Mucosa of rectum (tissue), 2 donors: ENCODE measurements around the gene MRPL55.

Experiments used
- H3K27ac ChIP-seq, 2 donors: one replicate each; pipeline ENCODE4 v1.7.0; 2013; ENCODE audit warnings: inconsistent platforms in 2 of 2, low read depth in 2 of 2, low read length in 2 of 2
- H3K27me3 ChIP-seq, 2 donors: one replicate each; pipeline ENCODE4 v1.7.0; 2013; ENCODE audit warnings: low read length in 2 of 2; ENCODE audit not compliant: control insufficient read depth in 2 of 2, insufficient read depth in 2 of 2
- H3K36me3 ChIP-seq, 2 donors: one replicate each; pipeline ENCODE4 v1.7.0; 2013; ENCODE audit warnings: low read length in 2 of 2; ENCODE audit not compliant: control insufficient read depth in 2 of 2, insufficient read depth in 2 of 2
- H3K4me1 ChIP-seq, 2 donors: one replicate each; pipeline ENCODE4 v1.7.0; 2013; ENCODE audit warnings: low read length in 2 of 2, mild to moderate bottlenecking in 1 of 2; ENCODE audit not compliant: control insufficient read depth in 2 of 2, insufficient read depth in 2 of 2
- H3K4me3 ChIP-seq, 2 donors: one replicate each; pipeline ENCODE4 v1.7.0; 2013; ENCODE audit warnings: low read length in 2 of 2
- H3K9ac ChIP-seq, 2 donors: one replicate each; pipeline ENCODE4 v1.7.0; 2013; ENCODE audit warnings: low read length in 2 of 2, low read depth in 1 of 2, mild to moderate bottlenecking in 1 of 2
- H3K9me3 ChIP-seq, 2 donors: one replicate each; pipeline ENCODE4 v1.7.0; 2013; ENCODE audit warnings: low read length in 2 of 2; ENCODE audit not compliant: control insufficient read depth in 2 of 2
- donor health status: healthy.
- donor health status: Normal muscosa, but diverticular disease.

MRPL55 gene

GRCh38 chr1:228063251-228064191 is 45.6 kb downstream of the MRPL55 start:
- Histone ChIP-seq H3K9ac (no peak overlapping the region), H3K27me3 (peaks cover 25% of the 10 kb centered on the region in 2 donors), H3K9me3 (no peaks in the 10 kb centered on the region), H3K4me1 (peaks cover 5 to 9% of the 10 kb centered on the region in 2 donors), H3K4me3 (no peak overlapping the region), H3K36me3 (no peaks in the 10 kb centered on the region), H3K27ac (no peak overlapping the region)

- Histone ChIP-seq H3K4me1 (peaks cover 5 to 9% of the 10 kb centered on the region in 2 donors), H3K27ac (no peak overlapping the region), H3K9ac (no peak overlapping the region), H3K9me3 (no peaks in the 10 kb centered on the region), H3K27me3 (peaks cover 27 to 30% of the 10 kb centered on the region in 2 donors), H3K36me3 (no peaks in the 10 kb centered on the region), H3K4me3 (no peak overlapping the region)
Observed at GRCh38 chr1:228062812-228063211, 46.3 kb downstream of the MRPL55 start.

GRCh38 chr1:228062085-228062791 is 46.9 kb downstream of the MRPL55 start:
- Histone ChIP-seq H3K36me3 (no peaks in the 10 kb centered on the region), H3K27me3 (peaks cover 26 to 27% of the 10 kb centered on the region in 2 donors), H3K9me3 (no peaks in the 10 kb centered on the region), H3K4me1 (peaks cover 5 to 9% of the 10 kb centered on the region in 2 donors), H3K27ac (no peak overlapping the region), H3K4me3 (no peak overlapping the region), H3K9ac (no peak overlapping the region)

GRCh38 chr1:228061411-228062084 is 47.6 kb downstream of the MRPL55 start:
- peaks cover 5 to 9% of the 10 kb centered on the region in 2 donors for H3K4me1 ChIP-seq
- no peaks in the 10 kb centered on the region for H3K9me3 ChIP-seq
- H3K4me3 ChIP-seq: no peak overlapping the region
- no peak overlapping the region for H3K9ac ChIP-seq
- H3K27me3 ChIP-seq: peaks cover 25 to 26% of the 10 kb centered on the region in 2 donors
- H3K27ac ChIP-seq: no peak overlapping the region
- H3K36me3 ChIP-seq: no peaks in the 10 kb centered on the region

GRCh38 chr1:228060458-228061190 is 48.5 kb downstream of the MRPL55 start:
- Histone ChIP-seq H3K4me3 (peak overlapping the region; percentile 58 to 69), H3K36me3 (no peaks in the 10 kb centered on the region), H3K27me3 (peaks cover 26 to 29% of the 10 kb centered on the region in 2 donors), H3K4me1 (peaks cover 5 to 9% of the 10 kb centered on the region in 2 donors), H3K9me3 (no peaks in the 10 kb centered on the region), H3K9ac (peak overlapping the region in 1 of 2 donors; percentile 75), H3K27ac (peak overlapping the region; percentile 17 to 71)

GRCh38 chr1:228059634-228060457 is 49.3 kb downstream of the MRPL55 start:
- Histone ChIP-seq H3K36me3 (no peaks in the 10 kb centered on the region), H3K9me3 (no peaks in the 10 kb centered on the region), H3K9ac (peak overlapping the region in 1 of 2 donors; percentile 75), H3K27ac (peak overlapping the region; percentile 17 to 71), H3K27me3 (peaks cover 26 to 29% of the 10 kb centered on the region in 2 donors), H3K4me1 (peaks cover 5 to 9% of the 10 kb centered on the region in 2 donors), H3K4me3 (peak overlapping the region; percentile 58 to 69)

- peaks cover 5 to 9% of the 10 kb centered on the region in 2 donors for H3K4me1 ChIP-seq
- H3K27me3 ChIP-seq: peaks cover 26 to 29% of the 10 kb centered on the region in 2 donors
Observed at GRCh38 chr1:228058949-228059633, 50.0 kb downstream of the MRPL55 start.

GRCh38 chr1:228058172-228058948 is 50.7 kb downstream of the MRPL55 start:
- H3K27me3 ChIP-seq: peaks cover 21 to 29% of the 10 kb centered on the region in 2 donors

More at GRCh38 chr1:228058949-228059633, 50.0 kb downstream of the MRPL55 start:
- H3K9me3 ChIP-seq: no peaks in the 10 kb centered on the region
- no peaks in the 10 kb centered on the region for H3K36me3 ChIP-seq
- H3K9ac ChIP-seq: no peak overlapping the region
- H3K27ac ChIP-seq: peak overlapping the region; percentile 17 to 71
- peak overlapping the region; percentile 56 to 62 for H3K4me3 ChIP-seq

More at GRCh38 chr1:228058172-228058948, 50.7 kb downstream of the MRPL55 start:
- Histone ChIP-seq H3K9me3 (no peaks in the 10 kb centered on the region), H3K4me1 (peaks cover 5 to 9% of the 10 kb centered on the region in 2 donors), H3K36me3 (no peaks in the 10 kb centered on the region), H3K4me3 (no peak overlapping the region), H3K9ac (no peak overlapping the region), H3K27ac (no peak overlapping the region)
